Activated CD8-positive, alpha-beta memory T cell treated with anti-CD3 and anti-CD28 coated beads, Interleukin-2, amount 50 U/mL, for 48 hours (primary cell): Measurements from ENCODE around the gene FAM184B.

Experiments
- DNase-seq: peaks from one replicate; pipeline ENCODE4 v3.0.0-alpha.2; 2020

Gene FAM184B

GRCh38 chr4:17624821-17625220, 156.6 kb downstream of the FAM184B start:
- peak; percentile 23 for DNase-seq

- DNase-seq: peak; percentile 43
These were observed 157.9 kb downstream of the FAM184B start for GRCh38 chr4:17623451-17624001.

GRCh38 chr4:17619416-17620105, 161.9 kb downstream of the FAM184B start:
- DNase-seq: no peak

- no peak for DNase-seq
These were observed 162.5 kb downstream of the FAM184B start for GRCh38 chr4:17618926-17619325.

GRCh38 chr4:17616283-17616682, 165.1 kb downstream of the FAM184B start:
- no peak for DNase-seq

GRCh38 chr4:17614416-17615299, 166.8 kb downstream of the FAM184B start, which contains the start of gene MED28:
Gene MED28 (plus strand): TSS chr4:17614641. CDS start chr4:17614655, 14 bp downstream.
- peak; percentile 97 for DNase-seq

- DNase-seq: no peak
These were observed 167.5 kb downstream of the FAM184B start for GRCh38 chr4:17613761-17614415.

- DNase-seq: no peak
These were observed 176.2 kb downstream of the FAM184B start for GRCh38 chr4:17605236-17605635.

GRCh38 chr4:17599826-17600225, 181.6 kb downstream of the FAM184B start:
- no peak for DNase-seq

GRCh38 chr4:17597517-17597916, 183.9 kb downstream of the FAM184B start:
- DNase-seq: no peak

GRCh38 chr4:17595471-17596005, 185.9 kb downstream of the FAM184B start:
- no peak for DNase-seq

- no peak for DNase-seq
These were observed 192.1 kb downstream of the FAM184B start for GRCh38 chr4:17589355-17589754.

GRCh38 chr4:17587094-17587822, 194.2 kb downstream of the FAM184B start:
- DNase-seq: no peak

GRCh38 chr4:17584521-17585213, 196.8 kb downstream of the FAM184B start:
- DNase-seq: no peak

GRCh38 chr4:17583941-17584340, 197.5 kb downstream of the FAM184B start:
- DNase-seq: no peak

- no peak for DNase-seq
These were observed 198.1 kb downstream of the FAM184B start for GRCh38 chr4:17583276-17583675.

- no peak for DNase-seq
These were observed 200.5 kb downstream of the FAM184B start for GRCh38 chr4:17580969-17581368.
